OCI-LY7 (cell line): ENCODE results near the gene MYCN.

Source experiments
- EZH2phosphoT487 ChIP-seq: fragments of 200-600 bp; sonication (generic); IDR thresholded peaks from 2 replicates; pipeline ENCODE4 v1.6.1; 2018; ENCODE audit warnings: low read depth, borderline replicate concordance, mild to moderate bottlenecking, mixed run types, antibody characterized with exemption, low read length, moderate library complexity, mixed read lengths
- TF ChIP-seq, protein P1 (sequence below): fragments of 200-600 bp; sonication (generic); conservative IDR thresholded peaks from 2 replicates; pipeline ENCODE4 v1.5.1; 2014; ENCODE audit warnings: mild to moderate bottlenecking, antibody characterized with exemption, low read length, moderate library complexity, mixed read lengths

GRCh38 chr2:15953147-15953630 lies 12.8 kb downstream of the MYCN start:
- TF ChIP-seq, protein P1, sequence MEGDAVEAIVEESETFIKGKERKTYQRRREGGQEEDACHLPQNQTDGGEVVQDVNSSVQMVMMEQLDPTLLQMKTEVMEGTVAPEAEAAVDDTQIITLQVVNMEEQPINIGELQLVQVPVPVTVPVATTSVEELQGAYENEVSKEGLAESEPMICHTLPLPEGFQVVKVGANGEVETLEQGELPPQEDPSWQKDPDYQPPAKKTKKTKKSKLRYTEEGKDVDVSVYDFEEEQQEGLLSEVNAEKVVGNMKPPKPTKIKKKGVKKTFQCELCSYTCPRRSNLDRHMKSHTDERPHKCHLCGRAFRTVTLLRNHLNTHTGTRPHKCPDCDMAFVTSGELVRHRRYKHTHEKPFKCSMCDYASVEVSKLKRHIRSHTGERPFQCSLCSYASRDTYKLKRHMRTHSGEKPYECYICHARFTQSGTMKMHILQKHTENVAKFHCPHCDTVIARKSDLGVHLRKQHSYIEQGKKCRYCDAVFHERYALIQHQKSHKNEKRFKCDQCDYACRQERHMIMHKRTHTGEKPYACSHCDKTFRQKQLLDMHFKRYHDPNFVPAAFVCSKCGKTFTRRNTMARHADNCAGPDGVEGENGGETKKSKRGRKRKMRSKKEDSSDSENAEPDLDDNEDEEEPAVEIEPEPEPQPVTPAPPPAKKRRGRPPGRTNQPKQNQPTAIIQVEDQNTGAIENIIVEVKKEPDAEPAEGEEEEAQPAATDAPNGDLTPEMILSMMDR, result no peak
- no peak for TF ChIP-seq EZH2phosphoT487
